ENCODE data around the gene TNF.
"Not testable (repeated sequence)": the region's sequence is repeated elsewhere in the genome, so short reads cannot be mapped to it uniquely, and the experiment has no call there.

The TNF gene

DNA sequence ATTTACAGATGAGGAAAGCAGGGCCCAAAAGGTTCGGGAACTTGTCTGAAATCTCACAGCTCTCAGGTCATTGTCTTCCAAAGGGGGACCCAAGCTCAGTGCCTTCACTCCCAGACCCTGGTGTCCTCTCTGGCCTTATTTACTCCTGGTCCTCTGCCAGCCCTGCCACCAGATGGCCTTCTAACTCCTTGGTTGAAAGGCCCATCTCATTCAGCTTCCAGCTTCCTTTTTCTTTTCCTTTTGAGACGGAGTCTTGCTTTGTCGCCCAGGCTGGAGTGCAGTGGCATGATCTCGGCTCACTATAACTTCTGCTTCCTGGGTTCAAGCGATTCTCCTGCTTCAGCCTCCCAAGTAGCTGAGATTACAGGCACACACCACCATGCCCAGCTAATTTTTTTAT lies 24.0 kb upstream of the TNF start:
- not testable (repeated sequence) for H3K9me3 Mint-ChIP-seq; H3K27me3 Mint-ChIP-seq (ENCODE audit: low read depth)
- H3K4me3 Mint-ChIP-seq = peak overlapping the region; percentile 21
- H3K36me3 Mint-ChIP-seq (ENCODE audit: low read depth) = peaks cover 20% of the 10 kb centered on the region
- peak overlapping the region; percentile 41 for H3K27ac Mint-ChIP-seq
- peaks cover 33% of the 10 kb centered on the region for H3K4me1 Mint-ChIP-seq (ENCODE audit: low read depth)

DNA sequence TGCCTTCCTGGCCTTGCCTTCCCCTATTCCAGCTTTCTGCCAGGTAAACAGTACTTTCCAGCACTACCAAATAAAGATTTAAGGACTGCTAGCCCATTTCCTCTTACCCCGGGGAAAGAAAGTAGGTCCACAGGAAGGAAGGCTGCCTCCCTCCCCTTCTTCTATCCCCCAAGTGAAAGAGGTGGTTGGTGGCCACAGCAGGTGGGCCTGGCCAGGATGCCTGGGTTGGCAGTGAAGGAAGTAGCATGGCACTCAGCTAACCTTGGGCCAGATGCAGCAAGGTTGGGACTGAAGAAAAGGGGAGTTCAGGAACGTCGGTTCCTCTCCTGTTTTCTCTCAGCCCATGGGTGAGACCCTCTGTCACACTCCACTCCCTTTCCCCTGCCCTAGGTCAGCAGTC lies 19.1 kb upstream of the TNF start:
- H3K4me1 Mint-ChIP-seq (ENCODE audit: low read depth) = peaks cover 45% of the 10 kb centered on the region
- peaks cover 8% of the 10 kb centered on the region for H3K27me3 Mint-ChIP-seq (ENCODE audit: low read depth)
- no peak overlapping the region for H3K27ac Mint-ChIP-seq
- peaks cover 30% of the 10 kb centered on the region for H3K36me3 Mint-ChIP-seq (ENCODE audit: low read depth)
- H3K4me3 Mint-ChIP-seq = no peak overlapping the region
- no peaks in the 10 kb centered on the region for H3K9me3 Mint-ChIP-seq

DNA sequence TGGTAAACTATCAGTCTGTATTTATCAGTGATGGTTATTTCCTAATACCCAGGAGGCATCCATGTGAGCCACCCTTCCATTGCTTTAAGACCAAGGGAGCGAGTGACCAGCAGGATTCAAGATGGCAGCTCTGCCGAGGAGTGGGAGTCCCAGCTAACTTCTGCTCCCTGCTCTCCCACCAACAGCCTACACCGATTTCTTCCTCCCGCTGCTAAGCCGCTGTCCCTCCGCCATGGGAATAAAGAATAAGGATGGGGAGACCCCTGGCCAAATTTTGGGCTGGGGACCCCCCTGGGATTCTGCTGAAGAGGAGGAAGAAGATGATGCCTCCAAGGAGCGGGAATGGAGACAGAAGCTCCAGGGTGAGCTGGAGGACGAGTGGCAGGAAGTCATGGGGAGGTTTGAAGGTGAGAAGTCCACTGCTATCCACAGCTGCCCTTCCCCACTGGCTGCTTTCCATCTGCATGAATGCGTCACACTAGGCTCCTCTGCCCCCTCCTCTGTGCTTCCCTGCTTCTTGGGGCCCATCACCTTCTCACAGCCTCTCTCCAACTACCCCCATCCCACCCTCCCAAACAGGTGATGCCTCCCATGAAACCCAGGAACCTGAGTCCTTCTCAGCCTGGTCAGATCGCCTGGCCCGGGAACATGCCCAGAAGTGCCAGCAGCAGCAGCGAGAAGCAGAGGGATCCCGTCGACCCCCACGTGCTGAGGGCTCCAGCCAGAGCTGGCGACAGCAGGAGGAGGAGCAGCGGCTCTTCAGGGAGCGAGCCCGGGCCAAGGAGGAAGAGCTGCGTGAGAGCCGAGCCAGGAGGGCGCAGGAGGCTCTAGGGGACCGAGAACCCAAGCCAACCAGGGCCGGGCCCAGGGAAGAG lies 17.7 kb upstream of the TNF start:
- Mint-ChIP-seq H3K27ac (no peak overlapping the region), H3K27me3 (ENCODE audit: low read depth) (peaks cover 15% of the 10 kb centered on the region), H3K4me1 (ENCODE audit: low read depth) (peaks cover 50% of the 10 kb centered on the region), H3K4me3 (no peak overlapping the region), H3K9me3 (no peaks in the 10 kb centered on the region), H3K36me3 (ENCODE audit: low read depth) (peaks cover 33% of the 10 kb centered on the region)

DNA sequence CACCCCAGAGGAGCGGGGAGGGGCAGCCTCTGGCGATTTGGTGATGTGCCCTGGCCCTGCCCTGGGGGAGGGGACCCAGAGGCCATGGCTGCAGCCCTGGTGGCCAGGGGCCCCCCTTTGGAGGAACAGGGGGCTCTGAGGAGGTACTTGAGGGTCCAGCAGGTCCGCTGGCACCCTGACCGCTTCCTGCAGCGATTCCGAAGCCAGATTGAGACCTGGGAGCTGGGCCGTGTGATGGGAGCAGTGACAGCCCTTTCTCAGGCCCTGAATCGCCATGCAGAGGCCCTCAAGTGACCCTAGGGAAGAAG lies 17.1 kb upstream of the TNF start:
- H3K4me1 Mint-ChIP-seq (ENCODE audit: low read depth) = peaks cover 54% of the 10 kb centered on the region
- no peaks in the 10 kb centered on the region for H3K9me3 Mint-ChIP-seq
- H3K4me3 Mint-ChIP-seq = peak overlapping the region; percentile 87
- H3K27me3 Mint-ChIP-seq (ENCODE audit: low read depth) = peaks cover 20% of the 10 kb centered on the region
- H3K36me3 Mint-ChIP-seq (ENCODE audit: low read depth) = peaks cover 36% of the 10 kb centered on the region
- no peak overlapping the region for H3K27ac Mint-ChIP-seq

DNA sequence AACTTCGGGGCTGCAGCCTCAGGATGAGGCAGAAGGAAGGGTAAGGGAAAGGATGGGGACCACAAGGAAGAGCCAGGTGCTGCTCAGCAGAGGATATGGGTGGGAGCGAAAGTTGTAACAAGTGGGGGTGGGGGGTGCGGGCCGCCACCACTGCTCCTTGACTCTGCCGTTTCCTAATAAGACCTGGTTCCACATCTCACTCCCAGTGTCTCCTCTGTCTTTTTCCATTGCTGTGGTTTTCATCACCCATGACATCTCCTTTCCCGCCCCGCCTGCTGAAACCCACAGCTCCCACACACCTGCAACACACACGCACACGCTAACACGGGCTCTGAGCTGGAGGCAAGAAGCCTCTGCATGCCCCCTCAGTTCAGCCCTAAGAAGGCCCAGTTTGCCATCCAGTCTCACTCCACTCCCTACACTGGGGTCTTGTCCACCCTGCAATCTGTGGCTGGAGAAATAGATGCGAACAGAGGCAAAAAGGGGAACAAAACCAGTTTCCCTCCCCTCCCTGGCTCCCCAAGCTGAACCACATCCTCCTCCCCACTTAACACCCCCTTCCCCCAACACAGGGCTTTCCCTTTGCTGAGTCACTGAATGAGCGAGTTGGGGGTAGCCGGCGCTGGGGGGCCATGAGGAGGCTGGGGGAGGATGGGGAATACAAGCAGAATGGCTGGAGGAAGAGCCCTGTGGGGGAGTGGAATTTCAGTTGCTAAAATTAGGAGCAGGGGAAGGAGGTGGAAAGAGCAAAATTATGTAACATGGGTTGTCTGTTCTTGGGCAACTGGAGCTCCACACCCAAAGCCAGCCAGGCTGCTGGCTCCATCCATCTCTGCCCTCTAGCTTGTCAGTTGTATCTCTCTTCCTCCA lies 16.5 kb upstream of the TNF start:
- H3K27me3 Mint-ChIP-seq (ENCODE audit: low read depth) = peaks cover 23% of the 10 kb centered on the region
- H3K9me3 Mint-ChIP-seq = no peaks in the 10 kb centered on the region
- H3K36me3 Mint-ChIP-seq (ENCODE audit: low read depth) = peaks cover 37% of the 10 kb centered on the region
- H3K27ac Mint-ChIP-seq = peak overlapping the region; percentile 93
- peaks cover 56% of the 10 kb centered on the region for H3K4me1 Mint-ChIP-seq (ENCODE audit: low read depth)
- H3K4me3 Mint-ChIP-seq = peak overlapping the region; percentile 87

DNA sequence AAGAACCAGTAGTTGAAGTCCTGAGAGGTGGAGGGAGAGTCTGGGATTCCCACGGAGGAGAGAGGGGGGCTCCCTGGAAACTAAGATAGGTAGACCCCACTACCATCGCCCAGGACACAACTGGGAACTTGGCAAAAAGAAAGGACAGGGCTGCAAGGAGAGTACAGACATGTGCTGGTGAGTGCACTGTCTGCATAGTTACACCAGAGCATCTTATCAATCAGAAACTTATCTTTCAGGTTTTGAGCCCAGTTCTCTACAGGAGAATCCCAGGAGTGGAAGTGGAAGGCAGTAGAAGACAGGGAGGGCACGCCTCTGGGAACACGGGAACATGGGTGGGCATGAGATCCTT lies 15.8 kb upstream of the TNF start:
- Mint-ChIP-seq H3K27me3 (ENCODE audit: low read depth) (peaks cover 26% of the 10 kb centered on the region), H3K4me3 (peak overlapping the region; percentile 87), H3K4me1 (ENCODE audit: low read depth) (peaks cover 56% of the 10 kb centered on the region), H3K27ac (peak overlapping the region; percentile 93), H3K36me3 (ENCODE audit: low read depth) (peaks cover 38% of the 10 kb centered on the region), H3K9me3 (no peaks in the 10 kb centered on the region)

DNA sequence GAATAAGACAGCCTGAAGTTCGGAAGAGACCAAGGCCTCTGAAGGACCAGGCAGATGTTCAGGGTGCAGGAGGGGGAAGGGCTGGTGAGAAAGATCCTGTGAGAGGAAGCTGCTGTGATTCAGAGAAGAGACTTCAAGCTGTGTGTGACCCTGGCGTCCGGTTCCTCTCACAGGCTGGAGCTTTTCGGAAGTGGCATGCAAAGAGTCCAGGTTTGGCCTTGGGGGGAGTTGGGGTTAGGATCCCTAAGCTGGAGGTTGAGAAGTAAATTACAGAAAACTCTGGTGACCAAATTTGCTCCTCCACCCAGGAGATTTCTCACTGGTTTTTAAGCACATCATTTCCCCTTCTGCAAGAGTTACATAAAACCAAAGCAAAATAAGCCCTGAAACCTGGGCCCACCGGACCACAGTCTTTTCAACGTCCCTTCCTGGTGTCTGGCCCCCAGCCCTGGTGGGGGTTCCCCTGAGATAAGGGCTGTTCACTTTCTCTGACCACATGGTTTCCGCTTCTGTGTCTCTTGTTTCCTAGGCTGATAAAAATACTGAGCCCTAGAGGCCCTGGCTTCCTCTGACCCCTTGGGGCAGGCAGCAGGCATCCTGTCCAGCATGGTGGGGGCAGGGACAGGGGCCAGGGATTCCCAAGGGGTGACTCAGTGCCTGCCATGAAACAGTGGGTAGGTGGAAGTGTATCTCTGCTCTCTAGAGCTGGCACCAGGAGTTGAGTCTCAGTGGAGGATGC lies 15.2 kb upstream of the TNF start:
- Mint-ChIP-seq H3K4me1 (ENCODE audit: low read depth) (peaks cover 57% of the 10 kb centered on the region), H3K9me3 (no peaks in the 10 kb centered on the region), H3K27me3 (ENCODE audit: low read depth) (peaks cover 32% of the 10 kb centered on the region), H3K27ac (peak overlapping the region; percentile 93), H3K36me3 (ENCODE audit: low read depth) (peaks cover 40% of the 10 kb centered on the region), H3K4me3 (peak overlapping the region; percentile 87)

DNA sequence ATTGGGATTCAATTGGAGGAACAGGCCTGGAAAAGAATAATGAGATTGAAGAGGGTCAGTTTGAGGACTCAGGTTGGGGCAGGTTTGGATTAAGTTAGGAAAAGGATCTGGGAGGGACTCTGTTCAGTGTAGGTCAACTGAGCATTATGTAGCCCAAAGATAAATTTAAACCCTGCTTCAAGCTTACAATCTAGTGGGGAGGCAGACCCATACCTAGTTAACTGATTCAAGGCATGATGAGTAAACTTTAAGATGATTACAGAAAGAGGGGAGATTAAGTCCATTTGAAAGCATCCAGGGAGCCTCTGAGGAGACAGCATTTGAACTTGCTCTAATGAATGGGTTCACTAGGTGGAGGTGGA lies 14.7 kb upstream of the TNF start:
- Mint-ChIP-seq H3K36me3 (ENCODE audit: low read depth) (peaks cover 42% of the 10 kb centered on the region), H3K9me3 (no peaks in the 10 kb centered on the region), H3K4me1 (ENCODE audit: low read depth) (peaks cover 57% of the 10 kb centered on the region), H3K27me3 (ENCODE audit: low read depth) (peaks cover 37% of the 10 kb centered on the region), H3K27ac (peak overlapping the region; percentile 93), H3K4me3 (peak overlapping the region; percentile 87)

DNA sequence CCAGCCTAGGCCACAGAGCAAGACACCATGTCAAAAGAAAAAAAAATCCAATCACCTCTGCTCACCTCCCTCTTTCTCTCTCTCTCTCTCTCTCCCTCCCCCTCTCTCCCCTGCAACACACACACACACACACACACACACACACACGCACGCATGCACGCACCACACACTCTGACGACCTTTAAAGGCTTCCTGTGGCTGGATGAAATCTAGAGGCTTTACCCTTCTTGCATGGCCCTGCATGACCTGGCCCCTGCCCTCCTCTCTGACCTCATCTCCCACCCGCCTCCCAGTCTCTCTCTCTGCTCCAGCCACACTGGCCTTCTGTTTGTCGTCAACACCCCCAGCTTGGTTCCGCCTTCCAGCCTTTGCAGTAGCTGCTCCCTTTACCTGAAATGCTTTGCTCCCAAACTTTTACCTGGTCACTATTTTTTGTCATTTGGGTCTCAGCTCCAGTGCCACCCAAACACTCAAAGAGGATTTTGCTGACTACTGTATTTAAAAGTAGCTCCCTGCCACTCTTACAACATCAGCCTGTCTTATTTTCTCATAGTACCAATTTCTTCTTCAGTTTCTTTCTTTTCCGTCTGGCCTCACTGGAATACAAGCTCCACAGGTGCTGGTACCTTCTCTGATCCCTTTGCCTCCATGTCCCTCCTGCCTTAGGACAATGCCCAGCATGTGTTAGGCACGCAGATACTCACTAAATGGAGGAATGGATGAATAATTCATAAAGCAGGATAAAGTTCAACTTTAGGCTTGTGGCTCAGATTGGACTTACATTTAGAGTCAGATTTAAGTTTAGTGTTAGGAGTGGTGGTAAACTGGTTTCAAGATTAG lies 7.6 kb upstream of the TNF start:
- Mint-ChIP-seq H3K9me3 (no peaks in the 10 kb centered on the region), H3K4me3 (peak overlapping the region; percentile 41), H3K4me1 (ENCODE audit: low read depth) (peaks cover 53% of the 10 kb centered on the region), H3K27me3 (ENCODE audit: low read depth) (peaks cover 37% of the 10 kb centered on the region), H3K27ac (peak overlapping the region; percentile 67), H3K36me3 (ENCODE audit: low read depth) (peaks cover 16% of the 10 kb centered on the region)

DNA sequence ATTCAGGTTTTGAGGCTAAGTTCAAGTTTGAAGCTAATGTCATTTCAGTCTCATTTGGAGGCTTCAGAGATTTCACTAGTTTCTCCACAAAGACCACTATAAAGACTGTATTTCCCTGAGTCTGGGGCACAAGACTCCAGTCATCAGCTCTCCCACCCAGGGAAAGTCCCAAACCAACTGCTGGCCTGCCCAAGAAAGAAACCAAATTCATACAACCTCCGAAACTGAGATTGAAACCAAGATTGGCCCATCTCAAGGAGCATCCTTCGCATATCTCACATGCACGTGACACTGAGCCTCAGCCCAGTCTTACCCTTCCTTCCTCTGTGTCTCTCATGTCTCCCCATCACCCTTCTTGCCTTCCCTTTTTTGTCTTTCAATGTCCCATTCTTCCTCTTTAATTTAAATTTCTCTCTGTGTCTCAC lies 6.8 kb upstream of the TNF start:
- Mint-ChIP-seq H3K27ac (peak overlapping the region; percentile 67), H3K27me3 (ENCODE audit: low read depth) (peaks cover 32% of the 10 kb centered on the region), H3K4me3 (peak overlapping the region; percentile 41), H3K4me1 (ENCODE audit: low read depth) (peaks cover 56% of the 10 kb centered on the region), H3K36me3 (ENCODE audit: low read depth) (peaks cover 17% of the 10 kb centered on the region), H3K9me3 (no peaks in the 10 kb centered on the region)

DNA sequence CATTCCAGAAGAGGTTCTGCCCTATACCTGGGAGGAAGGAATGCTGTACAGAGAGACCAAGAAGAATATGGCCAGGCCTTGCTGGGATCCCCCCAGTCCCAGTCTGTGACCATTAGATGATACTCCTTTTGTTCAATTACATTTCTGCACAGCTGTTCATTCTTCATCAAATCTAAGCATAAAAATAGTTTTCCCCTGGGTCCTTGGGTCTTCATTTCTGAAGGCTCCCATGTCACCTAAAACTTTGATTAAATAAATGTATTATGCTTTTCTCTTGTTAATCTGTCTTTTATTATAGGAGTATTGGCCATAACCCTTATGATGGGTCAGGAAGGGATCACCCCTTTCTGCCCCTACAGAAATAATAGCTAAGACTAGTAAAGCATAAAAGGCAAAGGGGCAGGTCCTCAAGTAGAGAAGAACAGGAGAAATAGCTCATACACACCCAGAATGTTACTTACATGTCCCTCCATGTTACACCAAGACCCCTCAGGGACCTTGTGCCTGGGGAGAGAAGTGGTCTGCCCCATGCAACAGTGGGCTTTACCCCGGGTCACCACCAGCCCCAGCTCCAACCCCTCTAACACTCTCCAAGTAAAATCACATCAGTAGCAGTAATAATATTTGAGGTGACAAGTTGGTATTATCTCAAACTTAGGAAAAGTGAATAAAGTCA lies 5.4 kb upstream of the TNF start:
- no peaks in the 10 kb centered on the region for H3K9me3 Mint-ChIP-seq
- H3K4me1 Mint-ChIP-seq (ENCODE audit: low read depth) = peaks cover 63% of the 10 kb centered on the region
- H3K27me3 Mint-ChIP-seq (ENCODE audit: low read depth) = peaks cover 22% of the 10 kb centered on the region
- H3K36me3 Mint-ChIP-seq (ENCODE audit: low read depth) = peaks cover 12% of the 10 kb centered on the region
- H3K4me3 Mint-ChIP-seq = no peak overlapping the region
- H3K27ac Mint-ChIP-seq = no peak overlapping the region

DNA sequence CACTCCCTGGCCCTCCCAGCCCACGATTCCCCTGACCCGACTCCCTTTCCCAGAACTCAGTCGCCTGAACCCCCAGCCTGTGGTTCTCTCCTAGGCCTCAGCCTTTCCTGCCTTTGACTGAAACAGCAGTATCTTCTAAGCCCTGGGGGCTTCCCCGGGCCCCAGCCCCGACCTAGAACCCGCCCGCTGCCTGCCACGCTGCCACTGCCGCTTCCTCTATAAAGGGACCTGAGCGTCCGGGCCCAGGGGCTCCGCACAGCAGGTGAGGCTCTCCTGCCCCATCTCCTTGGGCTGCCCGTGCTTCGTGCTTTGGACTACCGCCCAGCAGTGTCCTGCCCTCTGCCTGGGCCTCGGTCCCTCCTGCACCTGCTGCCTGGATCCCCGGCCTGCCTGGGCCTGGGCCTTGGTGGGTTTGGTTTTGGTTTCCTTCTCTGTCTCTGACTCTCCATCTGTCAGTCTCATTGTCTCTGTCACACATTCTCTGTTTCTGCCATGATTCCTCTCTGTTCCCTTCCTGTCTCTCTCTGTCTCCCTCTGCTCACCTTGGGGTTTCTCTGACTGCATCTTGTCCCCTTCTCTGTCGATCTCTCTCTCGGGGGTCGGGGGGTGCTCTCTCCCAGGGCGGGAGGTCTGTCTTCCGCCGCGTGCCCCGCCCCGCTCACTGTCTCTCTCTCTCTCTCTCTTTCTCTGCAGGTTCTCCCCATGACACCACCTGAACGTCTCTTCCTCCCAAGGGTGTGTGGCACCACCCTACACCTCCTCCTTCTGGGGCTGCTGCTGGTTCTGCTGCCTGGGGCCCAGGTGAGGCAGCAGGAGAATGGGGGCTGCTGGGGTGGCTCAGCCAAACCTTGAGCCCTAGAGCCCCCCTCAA lies 3.1 kb upstream of the TNF start, which contains the start of gene LTA:
Gene LTA (plus strand): TSS at position 249 of the 871 bp plus-strand sequence. CDS start 454 bp downstream, at position 703.
- peaks cover 29% of the 10 kb centered on the region for H3K36me3 Mint-ChIP-seq (ENCODE audit: low read depth)
- H3K27me3 Mint-ChIP-seq (ENCODE audit: low read depth) = peaks cover 13% of the 10 kb centered on the region
- H3K4me1 Mint-ChIP-seq (ENCODE audit: low read depth) = peaks cover 80% of the 10 kb centered on the region
- H3K4me3 Mint-ChIP-seq = peak within 1 kb of the TSS; percentile 97
- no peaks in the 10 kb centered on the region for H3K9me3 Mint-ChIP-seq
- peak within 1 kb of the TSS; percentile 99 for H3K27ac Mint-ChIP-seq

Measured in T-helper 1 cell treated with Interleukin-12 subunit alpha and Interleukin-12 subunit beta and Interleukin-4 antibody, amounts not matched to agents 30 μg/mL and 1 μg/mL, for 36 hours (primary cell).